HUES48 (cell line): ENCODE results near the gene DHX8.

Experiments used
- H3K27ac ChIP-seq: one replicate; pipeline ENCODE4 v1.7.0; 2013; ENCODE audit warnings: low read depth, low read length, inconsistent platforms
- H3K27me3 ChIP-seq: 2 replicates; pipeline ENCODE4 v1.6.1; 2013; ENCODE audit warnings: mild to moderate bottlenecking, low read length; ENCODE audit not compliant: control insufficient read depth, insufficient read depth
- H3K36me3 ChIP-seq: 2 replicates; pipeline ENCODE4 v1.6.1; 2013; ENCODE audit warnings: low read length; ENCODE audit not compliant: control insufficient read depth, insufficient read depth
- H3K4me1 ChIP-seq: 2 replicates; pipeline ENCODE4 v1.6.1; 2013; ENCODE audit warnings: mild to moderate bottlenecking, low read length; ENCODE audit not compliant: control insufficient read depth, insufficient read depth
- H3K4me3 ChIP-seq: 2 replicates; pipeline ENCODE4 v1.5.1; 2013; ENCODE audit warnings: mild to moderate bottlenecking, low read depth, low read length
- H3K9ac ChIP-seq: 2 replicates; pipeline ENCODE4 v1.6.1; 2013; ENCODE audit warnings: mild to moderate bottlenecking, low read depth, low read length, moderate library complexity
- H3K9me3 ChIP-seq: 2 replicates; pipeline ENCODE4 v1.6.1; 2013; ENCODE audit warnings: low read length; ENCODE audit not compliant: control insufficient read depth, insufficient read depth

The DHX8 gene

DNA sequence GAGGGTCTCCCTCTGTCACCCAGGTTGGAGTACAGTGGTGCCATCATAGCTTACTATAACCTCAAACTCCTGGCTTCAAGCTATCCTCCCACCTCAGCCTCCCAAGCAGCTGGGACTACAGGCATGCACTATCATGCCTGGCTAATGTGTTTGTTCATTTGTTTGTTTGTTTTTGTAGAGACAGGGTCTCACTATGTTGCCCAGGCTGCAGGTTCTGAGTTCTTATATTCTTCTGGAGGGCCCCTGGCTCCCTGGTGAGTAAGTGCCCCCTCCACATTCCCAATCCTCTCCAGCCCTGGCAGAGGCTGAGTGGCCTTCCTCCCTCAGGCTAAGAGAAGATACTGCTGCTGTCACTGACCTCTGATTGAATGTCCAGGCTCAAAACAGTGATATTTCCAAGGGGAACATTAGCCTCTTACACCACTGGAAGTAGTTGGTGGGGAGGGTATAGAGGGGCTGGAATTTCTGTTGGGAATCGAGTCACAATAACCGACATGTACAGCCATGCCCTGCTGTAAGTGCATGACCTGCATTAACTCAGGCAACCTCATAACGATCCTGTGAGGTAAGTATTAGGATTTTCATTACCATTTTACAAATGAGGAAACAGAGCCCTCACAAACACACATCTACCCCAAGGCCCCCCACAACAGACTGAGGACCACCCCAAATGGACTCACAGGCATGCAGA lies 65.1 kb downstream of the DHX8 start:
- Histone ChIP-seq H3K9ac (no peak overlapping the region), H3K27me3 (peaks cover 18% of the 10 kb centered on the region), H3K27ac (no peak overlapping the region), H3K36me3 (no peaks in the 10 kb centered on the region), H3K4me3 (no peak overlapping the region), H3K9me3 (no peaks in the 10 kb centered on the region), H3K4me1 (peaks cover 34% of the 10 kb centered on the region)

- Histone ChIP-seq H3K4me1 (peaks cover 36% of the 10 kb centered on the region), H3K9me3 (no peaks in the 10 kb centered on the region), H3K4me3 (no peak overlapping the region), H3K27me3 (peaks cover 18% of the 10 kb centered on the region), H3K9ac (no peak overlapping the region), H3K36me3 (no peaks in the 10 kb centered on the region), H3K27ac (no peak overlapping the region)
Observed at GRCh38 chr17:43549496-43549895, 65.7 kb downstream of the DHX8 start.

- Histone ChIP-seq H3K36me3 (no peaks in the 10 kb centered on the region), H3K9ac (no peak overlapping the region), H3K27ac (no peak overlapping the region), H3K4me1 (peaks cover 42% of the 10 kb centered on the region), H3K9me3 (no peaks in the 10 kb centered on the region), H3K27me3 (peaks cover 18% of the 10 kb centered on the region), H3K4me3 (no peak overlapping the region)
Observed at GRCh38 chr17:43550754-43551153, 67.0 kb downstream of the DHX8 start.

DNA sequence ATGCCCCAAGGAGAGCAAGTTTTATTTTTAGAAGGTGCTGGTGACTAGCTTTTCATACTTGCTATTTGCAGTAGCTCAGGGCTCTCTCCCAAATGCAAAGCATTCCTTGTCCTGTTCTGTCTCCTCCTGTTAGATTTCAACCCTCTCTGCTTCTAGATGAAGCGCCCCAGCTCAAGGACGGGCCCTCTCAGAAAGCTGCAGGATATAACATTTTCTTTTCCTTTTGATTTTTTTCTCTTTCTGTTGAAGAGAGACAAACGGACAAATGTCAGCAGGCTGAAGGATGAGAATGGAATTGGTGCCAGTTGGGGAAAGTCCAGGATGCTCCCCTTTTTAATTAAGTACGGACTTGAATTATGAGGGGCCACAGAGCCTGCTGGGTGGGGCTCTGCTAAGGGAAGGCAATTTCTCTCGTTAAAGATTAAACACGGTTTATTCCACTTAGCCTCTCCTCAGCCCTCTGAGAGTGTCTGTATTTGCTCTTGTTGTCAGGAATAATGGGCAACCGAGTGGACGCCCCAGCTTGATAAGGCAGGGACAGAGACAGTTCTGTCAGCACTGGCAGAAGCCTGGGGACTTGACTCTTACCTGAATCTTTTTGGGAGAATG lies 68.6 kb downstream of the DHX8 start:
- Histone ChIP-seq H3K9me3 (no peaks in the 10 kb centered on the region), H3K36me3 (no peaks in the 10 kb centered on the region), H3K27me3 (peaks cover 9% of the 10 kb centered on the region), H3K4me1 (peaks cover 37% of the 10 kb centered on the region), H3K4me3 (no peak overlapping the region), H3K9ac (no peak overlapping the region), H3K27ac (no peak overlapping the region)

DNA sequence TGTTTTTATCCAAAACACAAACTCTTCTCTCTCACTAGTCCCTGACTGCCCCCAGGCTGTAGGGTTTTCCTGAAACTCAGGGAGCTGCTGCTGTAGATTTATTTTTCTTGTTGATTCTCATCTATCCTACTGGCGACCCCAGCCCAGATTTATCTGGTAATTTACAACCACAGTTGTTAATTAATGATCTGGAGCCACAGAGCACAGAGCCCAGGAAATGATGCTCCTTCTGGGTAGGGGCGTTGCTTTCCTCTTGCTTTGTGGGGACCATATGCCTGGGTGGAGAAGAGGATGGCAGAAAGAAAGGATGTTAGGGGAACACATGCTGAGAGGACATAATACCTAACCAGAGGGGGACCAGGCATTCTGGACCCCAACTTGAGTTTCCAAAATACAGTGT lies 69.8 kb downstream of the DHX8 start:
- Histone ChIP-seq H3K27me3 (no peaks in the 10 kb centered on the region), H3K4me1 (peaks cover 30% of the 10 kb centered on the region), H3K36me3 (no peaks in the 10 kb centered on the region), H3K4me3 (no peak overlapping the region), H3K27ac (peak overlapping the region; percentile 47), H3K9me3 (no peaks in the 10 kb centered on the region), H3K9ac (no peak overlapping the region)

GRCh38 chr17:43554857-43555256 lies 71.1 kb downstream of the DHX8 start:
- H3K9ac ChIP-seq = no peak overlapping the region
- no peak overlapping the region for H3K27ac ChIP-seq

DNA sequence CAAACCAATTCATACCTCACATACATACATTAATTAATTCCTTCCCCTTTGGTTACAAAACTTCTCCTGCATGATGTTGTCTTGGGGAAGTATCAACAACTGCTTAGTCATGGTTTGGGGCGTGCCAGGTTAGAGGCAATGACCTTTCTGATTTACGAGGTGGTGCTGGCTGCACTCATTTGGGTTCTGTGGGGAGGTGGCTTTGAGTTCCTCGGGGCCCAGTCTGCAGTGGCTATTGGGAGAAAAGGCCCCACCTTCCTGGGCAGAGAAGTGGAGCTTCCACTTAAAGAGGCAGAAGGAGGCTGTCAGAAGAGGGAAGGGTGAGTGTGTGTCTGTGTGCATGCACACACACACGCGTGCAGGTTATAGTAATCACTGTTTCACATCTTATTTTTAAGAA lies 72.5 kb downstream of the DHX8 start:
- H3K4me3 ChIP-seq = no peak overlapping the region
- no peak overlapping the region for H3K9ac ChIP-seq
- H3K4me1 ChIP-seq = peaks cover 24% of the 10 kb centered on the region
- no peaks in the 10 kb centered on the region for H3K9me3 ChIP-seq
- H3K36me3 ChIP-seq = no peaks in the 10 kb centered on the region
- no peaks in the 10 kb centered on the region for H3K27me3 ChIP-seq
- no peak overlapping the region for H3K27ac ChIP-seq

More at GRCh38 chr17:43554857-43555256, 71.1 kb downstream of the DHX8 start:
- Histone ChIP-seq H3K36me3 (no peaks in the 10 kb centered on the region), H3K27me3 (no peaks in the 10 kb centered on the region), H3K4me3 (no peak overlapping the region), H3K4me1 (peaks cover 24% of the 10 kb centered on the region), H3K9me3 (no peaks in the 10 kb centered on the region)

DNA sequence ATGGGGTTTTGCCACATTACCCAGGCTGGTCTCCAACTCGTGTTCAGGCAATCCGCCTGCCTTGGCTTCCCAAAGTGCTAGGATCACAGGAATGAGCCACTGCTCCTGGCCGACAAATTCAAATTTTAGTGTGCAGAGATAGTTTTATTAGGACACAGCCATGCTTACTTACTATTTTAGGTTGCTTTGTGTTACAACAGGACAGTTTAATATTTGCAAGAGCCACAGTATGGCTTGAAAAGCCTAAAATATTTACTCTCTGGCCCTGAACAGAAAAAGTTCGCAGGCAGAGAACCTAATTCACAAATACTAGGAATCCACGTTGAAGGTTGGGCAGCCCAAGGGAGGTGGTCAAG lies 75.0 kb downstream of the DHX8 start:
- no peak overlapping the region for H3K9ac ChIP-seq
- peaks cover 37% of the 10 kb centered on the region for H3K4me1 ChIP-seq
- H3K27me3 ChIP-seq = peaks cover 7% of the 10 kb centered on the region; the same call in 1 of the 2 replicates
- H3K4me3 ChIP-seq = no peak overlapping the region
- no peaks in the 10 kb centered on the region for H3K36me3 ChIP-seq
- H3K9me3 ChIP-seq = no peaks in the 10 kb centered on the region
- H3K27ac ChIP-seq = no peak overlapping the region

- no peaks in the 10 kb centered on the region for H3K9me3 ChIP-seq
- no peak overlapping the region for H3K27ac ChIP-seq
- no peak overlapping the region for H3K9ac ChIP-seq
- H3K4me1 ChIP-seq = peaks cover 35% of the 10 kb centered on the region
- H3K27me3 ChIP-seq = peaks cover 7% of the 10 kb centered on the region; the same call in 1 of the 2 replicates
- H3K4me3 ChIP-seq = no peak overlapping the region
- no peaks in the 10 kb centered on the region for H3K36me3 ChIP-seq
Observed at GRCh38 chr17:43559161-43559816, 75.5 kb downstream of the DHX8 start.

DNA sequence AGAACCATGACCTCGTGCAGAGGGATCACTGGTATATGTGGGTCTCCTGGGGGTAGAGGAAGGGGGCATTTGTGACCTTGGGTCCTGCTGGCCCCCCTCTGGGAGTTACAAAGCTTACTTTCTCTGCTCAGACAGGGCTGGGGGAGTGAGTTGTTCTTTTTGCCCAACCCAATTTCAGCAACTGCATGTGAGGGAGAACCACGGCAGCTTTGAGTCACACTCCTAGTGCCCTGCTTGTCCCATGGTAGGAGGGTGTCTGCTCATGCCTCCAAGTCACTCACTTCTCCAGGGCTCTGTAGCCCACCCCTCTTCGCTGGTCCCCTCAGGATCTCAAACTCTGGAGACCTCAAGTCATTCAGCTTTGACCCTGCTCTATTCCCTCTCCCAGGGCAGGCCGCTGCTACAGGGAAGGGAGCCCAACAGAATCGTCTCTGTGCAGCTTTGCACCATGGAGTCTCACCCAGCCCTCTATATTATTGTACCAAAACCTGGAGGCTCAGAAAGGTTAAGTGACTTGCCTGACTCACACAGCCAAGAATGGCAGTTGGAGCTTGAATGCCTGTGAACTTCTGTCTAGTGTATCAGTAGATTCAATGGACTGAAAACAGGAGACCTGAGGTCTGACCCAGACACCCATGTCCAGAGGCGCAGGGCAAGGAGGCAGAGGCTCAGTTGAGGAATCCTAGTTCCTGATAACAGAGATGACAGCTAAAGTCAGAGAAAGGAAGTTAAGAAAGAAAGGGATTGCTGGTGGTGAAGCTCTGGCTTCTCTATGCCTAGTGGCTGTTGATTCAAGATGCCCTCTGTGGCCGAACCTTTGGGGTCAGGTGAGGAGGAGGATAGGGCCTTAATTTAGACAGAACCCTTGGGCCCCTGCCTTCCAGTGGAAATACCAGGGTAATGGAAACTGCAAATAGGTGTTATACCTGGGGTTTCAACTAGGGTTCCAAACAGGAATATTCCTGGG lies 77.0 kb downstream of the DHX8 start:
- H3K9me3 ChIP-seq = no peaks in the 10 kb centered on the region
- H3K9ac ChIP-seq = no peak overlapping the region
- H3K27ac ChIP-seq = no peak overlapping the region
- no peaks in the 10 kb centered on the region for H3K36me3 ChIP-seq
- no peak overlapping the region for H3K4me3 ChIP-seq
- H3K27me3 ChIP-seq = peaks cover 7% of the 10 kb centered on the region; the same call in 1 of the 2 replicates
- peaks cover 28% of the 10 kb centered on the region for H3K4me1 ChIP-seq
